ENCODE data around the gene NAV1. TPM values are rescaled to one million over a fixed set of nuclear protein-coding genes. Genes with fewer than 3 reads are reported as not detected.

Gene NAV1
- total and polyA plus RNA-seq, 9 of the 15 experiments (the other 6 are each of a cell fraction or from before 2014, with no cell fraction given), result 0.91 to 16.8 (median 3.2) TPM

GRCh38 chr1:201507360-201507675 is 31.6 kb upstream of the NAV1 start (continued):
- TF ChIP-seq, protein P1, sequence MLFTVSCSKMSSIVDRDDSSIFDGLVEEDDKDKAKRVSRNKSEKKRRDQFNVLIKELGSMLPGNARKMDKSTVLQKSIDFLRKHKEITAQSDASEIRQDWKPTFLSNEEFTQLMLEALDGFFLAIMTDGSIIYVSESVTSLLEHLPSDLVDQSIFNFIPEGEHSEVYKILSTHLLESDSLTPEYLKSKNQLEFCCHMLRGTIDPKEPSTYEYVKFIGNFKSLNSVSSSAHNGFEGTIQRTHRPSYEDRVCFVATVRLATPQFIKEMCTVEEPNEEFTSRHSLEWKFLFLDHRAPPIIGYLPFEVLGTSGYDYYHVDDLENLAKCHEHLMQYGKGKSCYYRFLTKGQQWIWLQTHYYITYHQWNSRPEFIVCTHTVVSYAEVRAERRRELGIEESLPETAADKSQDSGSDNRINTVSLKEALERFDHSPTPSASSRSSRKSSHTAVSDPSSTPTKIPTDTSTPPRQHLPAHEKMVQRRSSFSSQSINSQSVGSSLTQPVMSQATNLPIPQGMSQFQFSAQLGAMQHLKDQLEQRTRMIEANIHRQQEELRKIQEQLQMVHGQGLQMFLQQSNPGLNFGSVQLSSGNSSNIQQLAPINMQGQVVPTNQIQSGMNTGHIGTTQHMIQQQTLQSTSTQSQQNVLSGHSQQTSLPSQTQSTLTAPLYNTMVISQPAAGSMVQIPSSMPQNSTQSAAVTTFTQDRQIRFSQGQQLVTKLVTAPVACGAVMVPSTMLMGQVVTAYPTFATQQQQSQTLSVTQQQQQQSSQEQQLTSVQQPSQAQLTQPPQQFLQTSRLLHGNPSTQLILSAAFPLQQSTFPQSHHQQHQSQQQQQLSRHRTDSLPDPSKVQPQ (CRISPR knock-in tag; IDR thresholded peaks at IDR 0.05; ENCODE audit: borderline replicate concordance), result no peak

DNA sequence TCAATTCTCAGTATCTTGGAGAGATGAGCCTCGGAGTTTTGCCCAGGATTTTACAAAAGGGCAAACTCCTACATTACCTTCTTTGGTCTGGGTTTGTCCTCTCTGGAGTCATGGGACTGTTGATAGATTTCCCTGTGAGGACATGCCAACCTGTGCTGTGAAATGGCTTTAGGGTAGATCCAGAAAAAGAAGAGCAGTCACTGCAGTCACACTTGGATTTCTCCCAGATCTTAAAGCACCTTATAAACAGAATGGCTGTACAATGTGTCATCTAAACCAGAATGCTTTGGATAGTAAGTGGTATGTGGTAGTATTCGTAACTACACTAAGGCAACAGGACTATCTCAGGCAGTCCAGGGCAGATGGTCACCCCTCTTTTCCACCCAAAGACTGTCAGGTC is 30.1 kb upstream of the NAV1 start:
- in situ Hi-C loops (cut with MboI), result no loop called here

More for the DNA sequence above, 30.1 kb upstream of the NAV1 start:
- Histone ChIP-seq H3K27ac (ENCODE audit: extremely low read depth, low read depth, low read length) (no peak overlapping the region), H3K4me3 (no peak overlapping the region), H2AFZ (ENCODE audit: low read depth, low read length) (no peak overlapping the region), H3K27me3 (ENCODE audit: control insufficient read depth in 2 of 2, insufficient read depth in 2 of 2, low read length in 2 of 2) (no peaks in the 10 kb centered on the region), H3K9ac (ENCODE audit: insufficient read depth in 1 of 2, low read depth in 2 of 2, low read length in 2 of 2) (no peak overlapping the region), H3K79me2 (ENCODE audit: control insufficient read depth, insufficient read depth, low read length) (no peaks in the 10 kb centered on the region), H3K4me1 (replicated peaks in 1 of 2; ENCODE audit: control insufficient read depth in 2 of 2, insufficient read depth in 2 of 2, low read length in 2 of 2) (peaks cover 18 to 29% of the 10 kb centered on the region in 2 experiments), H3K9me3 (replicated peaks; ENCODE audit: control insufficient read depth, insufficient read depth, low read depth, low read length) (no peaks in the 10 kb centered on the region), H3K4me2 (ENCODE audit: insufficient read depth, low read length) (no peak overlapping the region), H4K20me1 (replicated peaks; ENCODE audit: control insufficient read depth, insufficient read depth, low read length) (no peaks in the 10 kb centered on the region), H3K36me3 (ENCODE audit: control insufficient read depth, insufficient read depth, low read length) (no peaks in the 10 kb centered on the region), H3K9me1 (ENCODE audit: control insufficient read depth, insufficient read depth, low read length) (no peaks in the 10 kb centered on the region)
- ChIA-PET POLR2A (interaction anchor here (0.7 to 1.0 kb wide), 4 partner anchors 8 to 228 kb away, joined by 3 to 5 read pairs (median 4); no protein-coding TSS in a partner anchor), CTCF (ENCODE audit: low intra/inter-chr PET ratio) (no interaction called here)
- intact Hi-C loops (cut with micrococcal nuclease), result no loop called here
- BruUV-seq (replicated peaks), result no TSS peak
- TF ChIP-seq HDAC1 (IDR thresholded peaks at IDR 0.05) (no peak), SPI1 (IDR thresholded peaks at IDR 0.05; ENCODE audit: borderline replicate concordance, low read depth, low read length) (no peak)
- ATAC-seq (no peak), DNase-seq (ENCODE audit: extremely low read depth in 1 of 4, low spot score in 3 of 4) (no peak), FAIRE-seq (no peak)
- 44% methylated on average over 2 of the region's 2 CpGs for WGBS (ENCODE audit: insufficient coverage, low coverage, missing lambda C conversion rate)

All from K562 (cell line).